Measurements from ENCODE around the gene SEMA4A. TPM values are rescaled to one million over a fixed set of nuclear protein-coding genes. Genes with fewer than 3 reads are reported as not detected.

SEMA4A gene
- total and polyA plus RNA-seq, 9 of the 15 experiments (the other 6 are each of a cell fraction or from before 2014, with no cell fraction given): 0.04 to 1.7 (median 0.45) TPM

DNA sequence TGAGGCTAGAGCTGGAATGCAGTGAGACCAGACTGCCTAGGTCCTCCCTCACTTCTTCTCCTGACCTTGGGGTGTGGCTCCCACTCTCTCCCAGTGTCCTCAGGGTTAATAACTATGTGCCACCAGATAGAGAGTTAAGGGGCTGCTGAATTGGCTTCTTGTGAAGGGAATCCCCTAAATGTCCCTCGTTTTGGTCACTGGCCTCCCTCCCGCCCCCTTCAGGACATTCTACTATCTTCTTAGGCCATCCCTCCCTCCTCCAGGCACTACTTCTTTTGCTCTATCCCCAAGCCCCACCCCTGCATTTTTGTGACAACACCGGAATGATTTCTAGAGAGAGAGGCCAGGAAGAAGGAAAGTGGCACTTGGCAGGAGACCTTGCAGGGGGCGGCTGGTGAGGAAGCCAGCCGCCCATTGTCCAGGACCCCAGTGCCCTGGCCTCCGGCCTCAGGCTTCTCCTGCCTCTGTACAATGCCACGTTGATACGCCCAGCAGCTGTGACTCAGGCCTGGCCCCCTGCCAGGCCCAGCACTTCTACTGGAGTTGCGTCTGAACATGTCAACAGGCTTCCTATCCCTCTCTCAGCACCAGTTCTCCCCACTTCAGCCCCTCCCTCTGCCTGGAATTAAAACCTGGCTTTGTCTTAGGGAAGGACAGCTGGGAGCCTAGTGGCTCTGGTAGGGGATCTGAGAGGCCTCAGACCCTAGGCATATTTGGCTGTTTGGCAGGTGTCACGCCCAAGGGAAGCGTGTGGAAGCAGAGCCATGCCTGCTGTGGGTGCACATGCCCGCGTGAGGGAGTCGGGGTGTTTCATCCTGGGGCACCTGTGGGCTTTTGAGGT, 29.8 kb upstream of the SEMA4A start (continued):
- TF ChIP-seq ZNF3 (CRISPR knock-in tag; IDR thresholded peaks at IDR 0.05) (no peak), CHD2 (IDR thresholded peaks at IDR 0.05; ENCODE audit: low read depth, low read length) (no peak), EP400 (IDR thresholded peaks at IDR 0.05) (peak; percentile 92), BRD4 (IDR thresholded peaks at IDR 0.05) (no peak), SMAD1 (IDR thresholded peaks at IDR 0.05; ENCODE audit: low read depth, low read length, partially characterized antibody) (peak; percentile 94), SPI1 (IDR thresholded peaks at IDR 0.05; ENCODE audit: borderline replicate concordance, low read depth, low read length) (0 out of 2 replicates have a peak, but pooled peaks have one; percentile 8), ZNF696 (CRISPR knock-in tag; conservative IDR thresholded peaks at IDR 0.05) (no peak), JUND (IDR thresholded peaks at IDR 0.05; ENCODE audit: borderline replicate concordance, low read depth, low read length) (peak; percentile 76), JUND (tag; IDR thresholded peaks at IDR 0.05; ENCODE audit: borderline replicate concordance, low read depth, low read length) (peak; percentile 89; the same call in 1 of the 3 replicates), RBBP5 (IDR thresholded peaks at IDR 0.05; ENCODE audit: borderline replicate concordance, insufficient read depth, low read length, poor library complexity, severe bottlenecking) (peak; percentile 26), NFE2 (IDR thresholded peaks at IDR 0.05; ENCODE audit: low read depth) (peak; percentile 73), E4F1 (CRISPR knock-in tag; IDR thresholded peaks at IDR 0.05; ENCODE audit: borderline replicate concordance) (no peak; the same call in 1 of the 2 replicates), CHD4 (IDR thresholded peaks at IDR 0.05; ENCODE audit: insufficient read depth, insufficient replicate concordance, low read depth, low read length, poor library complexity, severe bottlenecking) (no peak), NFXL1 (CRISPR knock-in tag; IDR thresholded peaks at IDR 0.05) (no peak), PRMT5 (CRISPR knock-in tag; IDR thresholded peaks at IDR 0.05) (no peak), SIRT6 (IDR thresholded peaks at IDR 0.05; ENCODE audit: low read depth, low read length) (no peak), ZNF232 (CRISPR knock-in tag; IDR thresholded peaks at IDR 0.05) (no peak), ZNF77 (CRISPR knock-in tag; IDR thresholded peaks at IDR 0.05) (no peak), U2AF1 (optimal IDR thresholded peaks at IDR 0.05; ENCODE audit: low read depth, low read length) (no peak), COPS2 (conservative IDR thresholded peaks at IDR 0.05) (no peak), ZNF507 (tag; conservative IDR thresholded peaks at IDR 0.05) (no peak), ZC3H8 (IDR thresholded peaks at IDR 0.05) (no peak), HNRNPH1 (optimal IDR thresholded peaks at IDR 0.05; ENCODE audit: low read depth, low read length) (no peak), ZSCAN29 (IDR thresholded peaks at IDR 0.05) (no peak), NRF1 (conservative IDR thresholded peaks at IDR 0.05 in 1 of 2, IDR thresholded peaks at IDR 0.05 in 1 of 2) (peak; percentile 58 to 70; a peak in 3 of 4 replicates), ZBTB17 (CRISPR knock-in tag; IDR thresholded peaks at IDR 0.05) (no peak), POLR2H (tag; IDR thresholded peaks at IDR 0.05; ENCODE audit: low read depth) (no peak), ZBTB26 (CRISPR knock-in tag; IDR thresholded peaks at IDR 0.05) (no peak)
